GM12874 (cell line): Measurements from ENCODE around the gene UPF2.

ENCODE experiments used
- CTCF ChIP-seq: IDR thresholded peaks from 2 replicates; pipeline ENCODE4 v1.5.1; 2011; ENCODE audit warnings: low read depth, mild to moderate bottlenecking, control low read depth, low read length, moderate library complexity; ENCODE audit not compliant: insufficient read depth

UPF2 gene

GRCh38 chr10:12055732-12056131, 13.1 kb upstream of the UPF2 start:
- TF ChIP-seq CTCF, result no peak

GRCh38 chr10:12051241-12051640, 8.6 kb upstream of the UPF2 start:
- TF ChIP-seq CTCF, result no peak

- TF ChIP-seq CTCF, result no peak
These were observed 7.9 kb upstream of the UPF2 start for GRCh38 chr10:12050528-12050927.

GRCh38 chr10:12048547-12048946, 5.9 kb upstream of the UPF2 start:
- TF ChIP-seq CTCF, result no peak

- no peak for TF ChIP-seq CTCF
These were observed 3.0 kb upstream of the UPF2 start for GRCh38 chr10:12045596-12045995.

GRCh38 chr10:12042409-12042796, 206 bp downstream of the UPF2 start:
- no peak for TF ChIP-seq CTCF

GRCh38 chr10:12041766-12042408, 722 bp downstream of the UPF2 start:
- TF ChIP-seq CTCF, result no peak
